ENCODE data around the gene GPBP1. TPM values are rescaled to one million over a fixed set of nuclear protein-coding genes. Genes with fewer than 3 reads are reported as not detected.
A peak's percentile ranks its signal among the peaks of the same experiment; 100 is the strongest.

The GPBP1 gene
- total and polyA plus RNA-seq, 2 of the 4 experiments (the other 2 are of a cell fraction) = 24.3 to 29.2 TPM

DNA sequence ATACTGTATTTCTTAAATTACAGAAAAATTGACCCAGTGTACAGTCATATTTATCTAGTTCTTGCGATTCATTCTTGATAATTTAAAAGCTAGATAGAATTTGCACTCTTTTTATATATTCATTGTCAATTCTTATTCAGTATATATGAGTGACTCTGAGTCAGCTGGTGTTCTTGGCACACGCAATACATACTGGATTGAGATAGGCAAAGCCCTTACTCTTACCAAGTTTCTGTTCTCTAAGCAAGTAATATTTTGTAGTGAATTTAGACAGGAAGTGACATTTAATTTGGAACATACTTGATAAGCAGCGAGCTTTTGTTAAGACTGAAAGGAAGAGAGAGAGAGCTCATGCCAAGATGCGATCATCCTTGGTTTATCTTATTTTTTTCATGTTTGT is 57.7 kb downstream of the GPBP1 start:
- no peak overlapping the region for H4K8ac ChIP-seq (ENCODE audit: low read depth in 2 of 2, low read length in 2 of 2)
- peaks cover 30 to 39% of the 10 kb centered on the region in 2 experiments for H3K79me1 ChIP-seq (ENCODE audit: low read depth in 1 of 2, low read length in 2 of 2)
- no peak overlapping the region for H3K4me2 ChIP-seq (ENCODE audit: low read depth, low read length)
- no peaks in the 10 kb centered on the region for H3K4me1 ChIP-seq (ENCODE audit: control insufficient read depth, insufficient read depth, low read length)
- BruUV-seq (replicated peaks) = no TSS peak
- H4K5ac ChIP-seq (ENCODE audit: low read depth, low read length) = no peak overlapping the region
- no peak overlapping the region for H3K9ac ChIP-seq (ENCODE audit: low read depth, low read length)
- dilution Hi-C loops (cut with HindIII; ENCODE audit: low sequenced_read_pairs, unreplicated experiment) (no loop called here), intact Hi-C loops (cut with micrococcal nuclease) (no loop called here), in situ Hi-C loops (cut with MboI; ENCODE audit: low sequenced_read_pairs) (no loop called here)
- no peaks in the 10 kb centered on the region for H3K9me1 ChIP-seq (ENCODE audit: insufficient read depth, low read length)
- no peak overlapping the region for H2AFZ ChIP-seq (replicated peaks; ENCODE audit: low read length, poor library complexity)
- H2BK5ac ChIP-seq (ENCODE audit: low read depth, low read length, poor library complexity, severe bottlenecking) = no peak overlapping the region
- ChIA-PET POLR2A (ENCODE audit: unreplicated experiment) (no interaction called here), CTCF (no interaction called here)
- no peak overlapping the region for H2AK5ac ChIP-seq (ENCODE audit: low read depth, low read length)
- no peak overlapping the region for H2BK15ac ChIP-seq (ENCODE audit: low read depth, low read length)
- H2BK120ac ChIP-seq (ENCODE audit: low read depth, low read length) = no peak overlapping the region
- no peak for TF ChIP-seq RFX5 (IDR thresholded peaks at IDR 0.05; ENCODE audit: low read depth, low read length)
- TF ChIP-seq POLR2A (IDR thresholded peaks at IDR 0.05; ENCODE audit: low read depth, low read length) = no peak
- no peak for TF ChIP-seq RAD21 (IDR thresholded peaks at IDR 0.05; ENCODE audit: low read length)
- TF ChIP-seq MAZ (IDR thresholded peaks at IDR 0.05; ENCODE audit: borderline replicate concordance, low read depth, low read length) = no peak
- no peak for TF ChIP-seq NFE2L2 (IDR thresholded peaks at IDR 0.05; ENCODE audit: low read depth, low read length)
- TF ChIP-seq USF2 (IDR thresholded peaks at IDR 0.05; ENCODE audit: low read depth, low read length) = no peak
- no peak for TF ChIP-seq SMC3 (IDR thresholded peaks at IDR 0.05; ENCODE audit: low read depth, low read length)
- no peak for TF ChIP-seq CHD1 (IDR thresholded peaks at IDR 0.05; ENCODE audit: low read depth, low read length)
- TF ChIP-seq MAFK (IDR thresholded peaks at IDR 0.05; ENCODE audit: low read depth, low read length) = no peak
- no peak for TF ChIP-seq FOS (IDR thresholded peaks at IDR 0.05; ENCODE audit: low read depth, low read length)
- TF ChIP-seq, protein P1, sequence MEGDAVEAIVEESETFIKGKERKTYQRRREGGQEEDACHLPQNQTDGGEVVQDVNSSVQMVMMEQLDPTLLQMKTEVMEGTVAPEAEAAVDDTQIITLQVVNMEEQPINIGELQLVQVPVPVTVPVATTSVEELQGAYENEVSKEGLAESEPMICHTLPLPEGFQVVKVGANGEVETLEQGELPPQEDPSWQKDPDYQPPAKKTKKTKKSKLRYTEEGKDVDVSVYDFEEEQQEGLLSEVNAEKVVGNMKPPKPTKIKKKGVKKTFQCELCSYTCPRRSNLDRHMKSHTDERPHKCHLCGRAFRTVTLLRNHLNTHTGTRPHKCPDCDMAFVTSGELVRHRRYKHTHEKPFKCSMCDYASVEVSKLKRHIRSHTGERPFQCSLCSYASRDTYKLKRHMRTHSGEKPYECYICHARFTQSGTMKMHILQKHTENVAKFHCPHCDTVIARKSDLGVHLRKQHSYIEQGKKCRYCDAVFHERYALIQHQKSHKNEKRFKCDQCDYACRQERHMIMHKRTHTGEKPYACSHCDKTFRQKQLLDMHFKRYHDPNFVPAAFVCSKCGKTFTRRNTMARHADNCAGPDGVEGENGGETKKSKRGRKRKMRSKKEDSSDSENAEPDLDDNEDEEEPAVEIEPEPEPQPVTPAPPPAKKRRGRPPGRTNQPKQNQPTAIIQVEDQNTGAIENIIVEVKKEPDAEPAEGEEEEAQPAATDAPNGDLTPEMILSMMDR (conservative IDR thresholded peaks at IDR 0.05; ENCODE audit: low read depth, low read length) = no peak
- DNase-seq (peak; percentile 60), ATAC-seq (ENCODE audit: low read depth) (no peak)
- H3K27ac ChIP-seq (ENCODE audit: insufficient read depth, low read length) = no peak overlapping the region
- no peak overlapping the region for H2BK20ac ChIP-seq (ENCODE audit: low read depth, low read length)
- H3K4me3 ChIP-seq (ENCODE audit: insufficient read depth, low read depth, low read length) = no peak overlapping the region
- H2AK9ac ChIP-seq (replicated peaks; ENCODE audit: low read depth, low read length, poor library complexity) = no peak overlapping the region
- peaks cover 14% of the 10 kb centered on the region; the same call in 1 of the 2 replicates for H4K20me1 ChIP-seq (ENCODE audit: insufficient read depth, low read length)
- H4K91ac ChIP-seq (ENCODE audit: insufficient read depth, low read depth, low read length) = no peak overlapping the region
- no peak overlapping the region for H3K23ac ChIP-seq (ENCODE audit: low read depth, low read length)
- no peak overlapping the region for H3K56ac ChIP-seq (ENCODE audit: extremely low read depth, insufficient read depth, low read length)
- H3K18ac ChIP-seq (ENCODE audit: low read depth, low read length) = no peak overlapping the region
- H3K9me3 ChIP-seq (ENCODE audit: control insufficient read depth, insufficient read depth, low read length) = peaks cover 10% of the 10 kb centered on the region
- 70% methylated on average over 2 of the region's 4 CpGs; no CpG with 5 or more reads in 1 of the 2 experiments for WGBS, 2 experiments (ENCODE audit: extremely low coverage in 2 of 2, insufficient read length in 1 of 2)
- peaks cover 33% of the 10 kb centered on the region for H3K36me3 ChIP-seq (ENCODE audit: control insufficient read depth, insufficient read depth, low read length)
- no peak overlapping the region for H3K4ac ChIP-seq (ENCODE audit: low read depth, low read length)
- no peak overlapping the region for H3K14ac ChIP-seq (replicated peaks; ENCODE audit: low read depth, low read length)
- no peaks in the 10 kb centered on the region for H3K27me3 ChIP-seq (ENCODE audit: control insufficient read depth, insufficient read depth, low read length)
